Aorta (tissue), 5 donors: ENCODE data around the gene RALGDS. TPM values are rescaled to one million over a fixed set of nuclear protein-coding genes. Genes with fewer than 3 reads are reported as not detected.

Source experiments
- ATAC-seq: fragments of 200-7000 bp; cut with Tn5 transposase; one replicate; pipeline ENCODE4 v1.9.1; 2022; ENCODE audit warnings: moderate library complexity; ENCODE audit not compliant: low FRiP score
- DNase-seq, 2 donors: peaks; one replicate each; pipeline ENCODE4 v3.0.0-alpha.2; 2020
- H3K27ac ChIP-seq, 2 donors: one replicate each; pipeline ENCODE4 v1.5.1; 2013; ENCODE audit warnings: low read length in 2 of 2, mild to moderate bottlenecking in 2 of 2, moderate library complexity in 2 of 2, control low read depth in 1 of 2, inconsistent platforms in 1 of 2, low read depth in 1 of 2
- H3K27me3 ChIP-seq, 2 donors: one replicate each; pipeline ENCODE4 v1.6.1; 2013; ENCODE audit warnings: control low read depth in 1 of 2, low read length in 1 of 2, mild to moderate bottlenecking in 1 of 2, moderate library complexity in 1 of 2; ENCODE audit not compliant: insufficient read depth in 2 of 2, control insufficient read depth in 1 of 2
- H3K36me3 ChIP-seq, 2 donors: one replicate each; pipeline ENCODE4 v1.6.1; 2013; ENCODE audit warnings: control low read depth in 1 of 2, low read length in 1 of 2, mild to moderate bottlenecking in 1 of 2; ENCODE audit not compliant: insufficient read depth in 2 of 2, control insufficient read depth in 1 of 2
- H3K4me1 ChIP-seq, 2 donors: one replicate each; pipeline ENCODE4 v1.6.1; 2013; ENCODE audit warnings: low read length in 2 of 2, control low read depth in 1 of 2, mild to moderate bottlenecking in 1 of 2, moderate library complexity in 1 of 2; ENCODE audit not compliant: insufficient read depth in 2 of 2, control insufficient read depth in 1 of 2
- H3K4me3 ChIP-seq, 2 donors: one replicate each; pipeline ENCODE4 v1.5.1; 2013; ENCODE audit warnings: low read length in 2 of 2, control low read depth in 1 of 2, mild to moderate bottlenecking in 1 of 2
- H3K9me3 ChIP-seq: one replicate; pipeline ENCODE4 v1.6.1; 2013; ENCODE audit warnings: mild to moderate bottlenecking, low read length; ENCODE audit not compliant: control insufficient read depth
- WGBS, 2 donors: extraction: QIAGEN DNeasy Blood & Tissue Kit; methylation state at CpG; one replicate each; pipeline ENCODE4 v1.1.7; 2013; 5-methylcytosine and 5-hydroxymethylcytosine counted together
- intact Hi-C, 2 donors: fragments of 100-400 bp; cut with DNase I; formaldehyde crosslinking; loops; one replicate each; pipeline versions ENCODE4 v1.14.2 to v1.15.0; 2022
- polyA plus RNA-seq, 2 donors: library from polyadenylated mRNA; stranded (reverse); fragments of 200-250 nt; gene quantifications; one replicate each; pipeline ENCODE4 v1.2.3, GENCODE V29; 2013
- total RNA-seq, 2 donors: library from RNA; stranded (reverse); fragmentation: NEBNext Ultra II Directional; extraction: Animal tissue kit (Norgen Biotek cat#: 25700); gene quantifications; one replicate each; pipeline ENCODE4 v1.2.1, GENCODE V29; 2021
- donor health status: healthy with polysubstance abuse.
- donor health status: Bipolar disorder and iron deficiency.
- donor health status: DM: no; HTN: no; CAD: no.
- donor health status: DM: no; HTN: no; CAD: no.
- donor health status: DM: yes; HTN: yes; CAD: no.

Gene RALGDS
- total and polyA plus RNA-seq, 4 donors, result 19.4 to 61.2 (median 26.4) TPM

GRCh38 chr9:133165452-133165730 lies 44.4 kb upstream of the RALGDS start:
- Histone ChIP-seq H3K27ac (no peak overlapping the region), H3K36me3 (no peaks in the 10 kb centered on the region), H3K4me3 (no peak overlapping the region), H3K4me1 (no peaks in the 10 kb centered on the region), H3K27me3 (peaks cover 0 to 3% of the 10 kb centered on the region in 2 donors), H3K9me3 (no peaks in the 10 kb centered on the region)
- ATAC-seq, result no peak
- 94 to 96% methylated on average over 2 of the region's 2 CpGs for WGBS, 2 donors
- no peak for DNase-seq
- intact Hi-C loops, result no loop called here

GRCh38 chr9:133164191-133164590 lies 43.2 kb upstream of the RALGDS start:
- intact Hi-C loops, result no loop called here
- peak overlapping the region; percentile 43 to 66 for H3K4me3 ChIP-seq
- no peaks in the 10 kb centered on the region for H3K9me3 ChIP-seq
- H3K27me3 ChIP-seq, result no peaks in the 10 kb centered on the region
- no peaks in the 10 kb centered on the region for H3K36me3 ChIP-seq
- WGBS, 2 donors, result 75 to 83% methylated on average over 13 of the region's 13 CpGs
- H3K27ac ChIP-seq, result no peak overlapping the region
- DNase-seq (peak in 1 of 2 donors; percentile 68), ATAC-seq (no peak)
- H3K4me1 ChIP-seq, result no peaks in the 10 kb centered on the region

- H3K9me3 ChIP-seq, result no peaks in the 10 kb centered on the region
- ATAC-seq (peak; percentile 63), DNase-seq (peak; percentile 83 to 87)
- no peaks in the 10 kb centered on the region for H3K36me3 ChIP-seq
- H3K27ac ChIP-seq, result no peak within 1 kb of the TSS
- peak within 1 kb of the TSS; percentile 43 to 66 for H3K4me3 ChIP-seq
- no peaks in the 10 kb centered on the region for H3K27me3 ChIP-seq
- 2% methylated on average over 51 to 56 of the region's 56 CpGs for WGBS, 2 donors
- intact Hi-C loops, result no loop called here
- H3K4me1 ChIP-seq, result no peaks in the 10 kb centered on the region
These were observed 42.6 kb upstream of the RALGDS start, which contains the start of gene GBGT1 for GRCh38 chr9:133163504-133164172. Gene GBGT1, minus strand, starts transcription at chr9:133163914. Its CDS starts 1,502 bp downstream, at chr9:133162412.

- WGBS, 2 donors, result 24 to 34% methylated on average over 52 to 54 of the region's 54 CpGs
- intact Hi-C loops, result no loop called here
- peak in 1 of 2 donors; percentile 77 for DNase-seq
- Histone ChIP-seq H3K27me3 (no peaks in the 10 kb centered on the region), H3K4me1 (no peaks in the 10 kb centered on the region), H3K9me3 (no peaks in the 10 kb centered on the region), H3K4me3 (peak overlapping the region; percentile 43 to 66), H3K36me3 (no peaks in the 10 kb centered on the region), H3K27ac (no peak overlapping the region)
- peak; percentile 21 for ATAC-seq
These were observed 41.9 kb upstream of the RALGDS start for GRCh38 chr9:133162861-133163503.

GRCh38 chr9:133161547-133161950 lies 40.5 kb upstream of the RALGDS start:
- H3K27me3 ChIP-seq, result no peaks in the 10 kb centered on the region
- WGBS, 2 donors, result 70 to 86% methylated on average over 4 of the region's 4 CpGs
- H3K9me3 ChIP-seq, result no peaks in the 10 kb centered on the region
- H3K4me3 ChIP-seq, result no peak overlapping the region
- H3K36me3 ChIP-seq, result no peaks in the 10 kb centered on the region
- no peaks in the 10 kb centered on the region for H3K4me1 ChIP-seq
- no peak overlapping the region for H3K27ac ChIP-seq
- intact Hi-C loops, result no loop called here
- ATAC-seq (no peak), DNase-seq (peak in 1 of 2 donors; percentile 45)

- DNase-seq (peak; percentile 76 to 79), ATAC-seq (peak; percentile 84)
- no peaks in the 10 kb centered on the region for H3K27me3 ChIP-seq
- intact Hi-C loops, result no loop called here
- H3K27ac ChIP-seq, result no peak overlapping the region
- no peaks in the 10 kb centered on the region for H3K36me3 ChIP-seq
- no peaks in the 10 kb centered on the region for H3K9me3 ChIP-seq
- no peak overlapping the region for H3K4me3 ChIP-seq
- no peaks in the 10 kb centered on the region for H3K4me1 ChIP-seq
- WGBS, 2 donors, result 66 to 71% methylated on average over 9 of the region's 9 CpGs
These were observed 39.9 kb upstream of the RALGDS start for GRCh38 chr9:133160742-133161546.

- 72 to 84% methylated on average over 3 of the region's 3 CpGs for WGBS, 2 donors
- ATAC-seq, result no peak
- DNase-seq, result no peak
- no peaks in the 10 kb centered on the region for H3K4me1 ChIP-seq
- no peak overlapping the region for H3K4me3 ChIP-seq
- no peak overlapping the region for H3K27ac ChIP-seq
- no peaks in the 10 kb centered on the region for H3K9me3 ChIP-seq
- no peaks in the 10 kb centered on the region for H3K36me3 ChIP-seq
- H3K27me3 ChIP-seq, result no peaks in the 10 kb centered on the region
- intact Hi-C loops, result no loop called here
These were observed 37.7 kb upstream of the RALGDS start for GRCh38 chr9:133158695-133159094.

GRCh38 chr9:133155156-133155555 lies 34.1 kb upstream of the RALGDS start:
- Histone ChIP-seq H3K4me1 (no peaks in the 10 kb centered on the region), H3K36me3 (no peaks in the 10 kb centered on the region), H3K27me3 (no peaks in the 10 kb centered on the region), H3K27ac (no peak overlapping the region), H3K9me3 (no peaks in the 10 kb centered on the region), H3K4me3 (no peak overlapping the region)
- WGBS, 2 donors, result 70 to 73% methylated on average over 9 of the region's 9 CpGs
- intact Hi-C loops, result no loop called here
- no peak for ATAC-seq
- peak; percentile 23 to 55 for DNase-seq
